GM18868 (cell line): Measurements from ENCODE around the gene DIO3.

ENCODE experiments used
- ATAC-seq: cut with Tn5 transposase; IDR thresholded peaks from one replicate; pipeline ENCODE4 v1.9.1; 2021; ENCODE audit warnings: mild to moderate bottlenecking, moderate library complexity; ENCODE audit not compliant: unreplicated experiment

DIO3 gene

DNA sequence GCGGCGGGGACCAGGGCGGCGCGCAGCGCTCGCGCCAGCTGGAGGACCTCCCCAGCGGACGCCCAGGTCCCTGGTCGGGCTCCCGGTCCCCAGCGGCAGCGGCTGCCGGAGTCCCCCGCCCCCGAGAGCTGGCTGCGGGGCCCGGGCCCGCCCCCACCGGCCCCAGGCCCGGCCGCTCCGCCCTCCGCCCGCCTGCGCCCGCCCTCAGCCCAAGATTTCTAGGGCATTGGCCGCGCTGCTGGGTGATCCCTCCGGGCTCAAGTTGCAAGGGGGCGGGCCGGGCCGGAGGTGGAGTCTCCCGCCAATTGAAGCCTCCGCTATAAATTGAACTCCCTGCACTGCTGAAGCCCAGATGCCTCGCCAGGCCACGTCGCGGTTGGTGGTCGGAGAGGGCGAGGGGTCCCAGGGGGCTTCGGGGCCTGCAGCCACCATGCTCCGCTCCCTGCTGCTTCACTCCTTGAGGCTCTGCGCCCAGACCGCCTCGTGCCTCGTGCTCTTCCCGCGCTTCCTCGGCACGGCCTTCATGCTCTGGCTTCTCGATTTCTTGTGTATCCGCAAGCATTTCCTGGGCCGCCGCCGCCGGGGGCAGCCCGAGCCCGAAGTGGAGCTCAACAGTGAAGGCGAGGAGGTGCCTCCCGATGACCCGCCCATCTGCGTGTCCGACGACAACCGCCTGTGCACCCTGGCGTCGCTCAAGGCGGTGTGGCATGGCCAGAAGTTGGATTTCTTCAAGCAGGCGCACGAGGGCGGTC is at the start of gene DIO3:
Gene DIO3, plus strand, starts transcription at position 351 of the 752 bp plus-strand sequence.
- ATAC-seq = no peak

DNA sequence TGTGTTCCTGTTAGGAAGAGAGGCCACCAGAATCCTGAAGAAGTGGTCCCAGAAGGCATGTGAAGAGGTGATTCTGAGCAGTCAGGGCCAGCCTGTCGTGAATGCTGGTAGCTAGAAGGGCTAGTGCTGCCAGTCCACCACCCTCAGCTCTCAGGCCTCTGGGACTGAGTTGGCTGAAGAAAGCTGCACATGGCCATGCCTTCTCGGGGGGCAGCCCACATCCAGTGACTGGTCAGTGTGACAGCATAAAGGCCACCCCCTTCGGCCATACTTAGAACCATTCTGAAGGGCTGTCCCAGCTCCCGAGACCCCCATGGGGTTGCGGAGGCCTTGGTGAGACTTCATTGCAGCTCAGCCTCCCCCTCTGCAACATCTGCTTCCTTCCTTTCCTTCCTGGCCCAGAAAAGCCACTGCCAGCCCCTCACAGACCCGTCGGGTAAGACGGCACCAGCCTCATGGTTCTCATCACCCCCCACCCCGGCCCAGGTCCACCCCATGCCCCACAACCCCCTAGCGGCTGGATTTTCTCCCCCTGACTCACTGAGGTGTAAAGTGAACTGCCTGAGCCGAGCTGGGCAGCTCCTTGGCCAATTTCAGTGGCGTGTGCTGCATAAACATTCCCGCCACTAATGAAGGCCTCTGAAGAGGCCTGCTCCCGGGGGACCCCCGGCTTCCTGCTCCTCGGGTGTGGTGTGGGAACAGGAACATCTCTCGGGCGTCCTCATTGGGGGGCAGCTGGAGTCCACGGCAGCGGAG is 49.5 kb upstream of the DIO3 start:
- ATAC-seq = no peak

DNA sequence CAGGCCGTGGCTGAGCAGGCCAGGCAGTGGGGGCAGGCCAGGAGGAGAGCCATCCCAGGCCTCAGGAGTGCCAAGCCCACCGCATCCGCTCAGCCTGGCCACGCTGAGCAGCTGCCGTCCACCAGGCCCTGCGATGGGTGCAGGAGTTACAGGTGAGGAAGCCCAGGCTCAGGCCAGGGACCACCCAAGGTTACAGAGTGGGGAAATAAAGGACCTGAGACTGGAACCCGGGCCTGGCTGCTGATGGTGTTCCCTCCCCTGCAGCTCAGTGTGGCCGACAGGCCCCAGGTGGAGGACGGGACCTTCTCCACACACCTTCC is 49.0 kb upstream of the DIO3 start:
- ATAC-seq = no peak

DNA sequence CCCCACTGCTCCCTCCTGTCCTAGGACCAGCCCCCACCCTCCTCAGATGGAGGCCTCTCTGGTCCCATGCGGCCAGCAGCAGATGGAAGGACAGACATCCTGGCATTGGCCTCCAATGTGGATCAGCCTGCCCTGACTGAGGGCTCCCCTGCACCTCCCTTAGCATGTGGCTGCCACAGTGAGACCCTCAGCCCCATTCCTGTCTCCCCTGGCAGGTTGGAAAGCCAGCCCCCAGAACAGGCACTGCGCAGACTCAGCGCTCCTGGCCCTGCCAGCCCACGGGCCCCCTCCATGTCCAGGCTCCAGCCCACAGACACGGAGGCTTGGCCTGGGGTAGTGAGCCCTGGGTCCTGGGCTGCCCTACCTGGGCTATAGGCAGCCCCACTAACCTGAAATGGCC is 47.2 kb upstream of the DIO3 start:
- no peak for ATAC-seq

DNA sequence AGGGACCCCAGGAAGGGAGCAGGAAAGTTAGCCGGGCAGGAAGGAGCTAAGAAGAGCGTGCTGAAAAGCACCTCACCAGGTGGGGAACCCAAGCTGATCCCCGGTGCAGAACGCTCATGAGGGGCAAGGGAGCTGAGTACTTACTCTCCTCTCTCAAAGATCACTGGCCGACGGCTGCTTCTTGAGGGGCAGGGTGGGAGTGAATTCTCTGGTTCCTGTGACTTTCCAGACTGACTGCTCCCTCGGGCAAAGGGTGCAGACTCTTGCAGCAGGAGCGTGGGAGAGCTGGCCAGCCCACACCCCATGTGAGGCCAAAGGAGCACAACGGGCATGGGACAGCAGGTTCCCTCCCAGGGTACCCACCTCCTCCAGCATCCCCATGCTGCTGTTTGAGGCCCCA is 44.9 kb upstream of the DIO3 start:
- no peak for ATAC-seq

DNA sequence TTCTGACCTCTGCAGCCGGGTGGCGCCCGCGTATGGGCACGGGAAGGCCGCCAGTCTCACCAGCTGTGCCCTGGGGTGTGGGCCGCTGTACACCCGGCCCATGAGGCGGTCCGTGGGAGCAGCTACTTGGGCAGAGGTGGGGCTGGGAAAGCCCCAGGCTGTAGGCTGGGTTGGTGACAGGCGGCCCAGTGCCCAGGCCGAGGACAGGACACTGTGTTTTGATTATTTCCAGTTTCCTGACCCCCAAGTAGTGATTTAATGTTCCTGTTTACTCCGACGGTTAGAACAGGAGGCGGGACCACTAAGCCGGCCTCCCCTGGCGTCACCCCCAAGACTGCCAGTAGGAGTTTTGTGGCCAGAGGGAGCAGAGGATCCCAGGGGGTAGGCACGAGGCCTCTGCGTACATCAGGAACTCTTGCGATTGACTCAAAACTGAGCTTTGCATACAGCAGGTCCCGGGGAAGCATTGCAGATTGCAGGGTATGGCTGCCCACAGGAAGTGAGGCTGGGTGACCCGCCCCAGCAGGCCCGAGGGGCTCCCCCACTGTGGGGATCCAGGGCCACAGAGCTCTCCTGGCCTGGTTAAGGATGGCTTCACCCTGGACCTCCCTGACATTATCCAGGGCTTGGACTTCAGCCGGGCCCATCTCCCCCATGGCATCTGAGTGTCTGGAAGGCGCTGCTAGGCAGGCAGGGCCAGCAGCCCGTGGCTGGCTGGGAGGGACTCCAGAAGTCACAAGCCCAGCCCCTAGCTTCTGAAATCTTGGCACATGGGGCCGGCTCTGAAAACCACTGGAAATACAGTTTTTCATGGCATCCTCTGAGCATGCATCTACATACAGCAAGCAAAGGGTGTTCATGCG is 42.5 kb upstream of the DIO3 start:
- no peak for ATAC-seq

DNA sequence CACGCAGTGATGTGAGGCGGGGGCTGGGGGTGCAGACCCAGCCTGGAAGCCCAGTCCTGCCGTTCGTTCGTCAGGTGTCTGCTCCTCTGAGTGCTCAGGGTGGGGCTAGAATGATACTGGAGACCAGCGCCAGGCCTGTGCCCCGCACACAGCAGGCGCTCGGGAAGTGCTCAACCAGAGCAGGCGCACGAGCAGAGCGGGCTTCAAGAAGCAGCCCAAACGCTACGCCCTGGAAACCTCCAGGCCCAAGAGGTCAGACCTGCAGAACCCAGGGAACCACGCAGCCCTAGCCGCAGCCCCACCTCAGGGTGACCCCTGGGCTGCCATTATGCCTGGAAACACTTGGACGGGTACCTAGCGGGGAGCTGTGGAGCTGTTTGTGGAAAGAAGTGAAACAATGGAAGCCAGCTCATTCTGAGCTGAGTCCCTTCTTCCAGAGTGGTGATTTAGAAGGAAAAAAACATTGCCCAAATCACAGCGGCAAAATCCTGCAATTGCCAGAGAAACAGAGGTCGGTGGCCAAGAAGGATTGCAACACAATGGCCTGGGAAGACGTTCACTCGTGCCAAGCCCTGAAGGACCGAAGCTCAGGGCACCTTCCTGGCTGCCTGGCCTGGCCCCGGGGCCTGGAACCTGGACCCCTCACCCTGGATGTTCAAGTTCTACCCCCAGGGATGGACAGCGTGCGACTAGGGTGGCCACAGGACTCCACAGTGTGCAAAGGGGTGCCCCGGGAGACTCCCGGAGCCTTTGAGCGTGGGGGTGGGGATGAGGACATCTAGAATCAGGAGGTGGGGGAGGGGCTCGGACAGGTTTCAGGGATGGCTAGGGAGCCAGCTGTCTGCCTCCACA is 40.4 kb upstream of the DIO3 start:
- ATAC-seq = no peak

DNA sequence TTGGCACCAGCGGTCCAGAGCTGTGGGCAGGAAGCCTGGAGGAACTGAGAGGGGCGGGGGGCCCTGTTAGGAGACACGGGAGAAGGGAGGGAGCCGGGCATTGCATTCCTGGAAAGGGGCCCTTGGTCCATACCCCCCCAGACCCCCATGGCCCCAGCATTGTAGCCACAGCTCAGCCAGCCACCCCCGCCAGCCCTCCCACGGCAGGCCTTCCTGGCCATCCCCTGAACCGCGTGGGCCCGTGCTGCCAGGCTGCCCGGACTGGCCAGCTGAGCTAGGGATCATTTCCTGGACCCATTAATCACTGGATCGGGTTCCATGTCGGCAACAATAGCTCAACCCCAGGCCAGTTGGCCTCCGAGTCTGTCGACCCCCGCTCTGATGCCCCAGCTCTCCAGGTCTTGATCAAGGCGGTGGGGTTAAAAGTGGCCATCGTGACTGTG is 39.8 kb upstream of the DIO3 start:
- ATAC-seq = no peak

DNA sequence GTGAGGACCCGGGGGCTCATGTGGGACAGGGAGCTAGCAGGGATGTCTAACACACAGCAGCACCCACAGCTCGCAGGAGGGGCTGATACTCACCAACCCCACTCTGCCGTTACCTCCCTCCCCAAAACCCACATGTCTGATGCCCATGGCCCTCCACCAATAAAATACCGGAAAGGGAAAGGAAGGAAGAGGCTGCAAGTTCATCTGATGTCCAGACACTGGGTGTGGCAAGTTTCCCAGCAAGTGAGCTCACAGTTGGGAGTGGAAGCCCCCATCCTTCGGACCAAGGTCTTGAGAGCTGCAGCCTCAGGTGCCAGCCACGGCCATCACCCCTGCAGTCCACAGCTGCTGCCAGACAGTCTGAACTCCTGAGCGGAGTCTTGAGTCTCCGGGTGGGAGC is 39.3 kb upstream of the DIO3 start:
- ATAC-seq = no peak

DNA sequence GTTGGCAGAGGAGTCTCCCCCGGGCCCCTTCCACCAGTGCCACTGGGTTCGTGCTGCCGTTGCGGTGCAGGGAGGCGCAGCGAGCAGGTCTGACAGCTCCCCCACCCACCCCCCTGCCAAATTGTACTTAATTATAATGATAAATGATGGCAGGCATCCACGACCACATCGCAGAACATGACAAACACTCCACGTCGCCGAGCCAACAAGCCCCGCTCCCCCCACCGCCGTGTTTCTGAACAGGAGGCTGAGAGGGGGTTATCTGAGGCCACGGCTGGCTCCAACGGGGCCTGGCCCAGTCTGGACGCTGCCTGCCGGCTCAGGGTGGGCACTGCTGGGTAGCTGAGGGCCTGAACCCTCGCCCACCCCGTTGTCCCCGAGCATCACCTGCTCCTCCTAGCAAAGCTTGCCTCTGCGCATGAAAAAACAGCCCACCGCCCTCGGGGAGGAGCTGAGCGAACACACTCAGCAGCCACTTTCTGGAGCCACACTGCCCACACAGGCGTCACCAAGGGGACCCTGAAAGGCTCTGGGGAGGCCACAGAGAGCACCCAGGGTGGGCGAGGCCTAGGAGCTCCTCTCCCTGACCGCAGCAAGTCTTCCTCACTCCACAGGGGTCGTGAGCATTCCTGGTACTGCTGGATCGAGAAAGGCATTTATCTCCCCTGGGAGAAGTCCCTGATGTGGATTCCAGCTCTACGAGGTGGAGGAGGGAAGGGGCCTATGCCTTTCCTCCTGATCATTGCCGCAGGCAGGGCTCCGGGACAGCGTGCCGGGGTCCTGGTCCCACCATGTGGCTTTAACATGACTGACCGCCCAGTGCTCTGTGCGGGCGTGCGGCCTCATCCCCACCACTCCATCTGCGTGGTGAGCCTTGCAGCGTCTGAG is 35.4 kb upstream of the DIO3 start:
- no peak for ATAC-seq

DNA sequence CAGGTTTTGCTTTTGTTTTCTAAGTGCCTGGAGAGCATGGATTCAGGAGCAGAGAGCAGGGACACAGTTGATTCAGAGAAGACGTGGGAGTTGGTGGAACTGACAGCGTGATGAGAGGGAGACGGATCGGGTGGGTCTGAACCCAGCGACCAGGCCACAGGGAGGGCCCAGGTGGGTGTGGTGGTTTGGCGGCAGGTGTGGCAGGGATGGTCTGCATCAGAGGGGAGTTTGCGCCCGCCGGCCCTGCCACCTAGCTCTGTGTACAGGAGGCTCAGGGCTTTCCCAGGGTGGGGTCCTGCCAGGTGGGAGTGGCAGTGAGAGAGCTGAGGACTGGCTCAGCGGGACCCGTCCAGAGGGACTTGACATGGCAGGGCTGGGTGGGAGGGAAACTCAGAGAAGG is 33.3 kb upstream of the DIO3 start:
- no peak for ATAC-seq

DNA sequence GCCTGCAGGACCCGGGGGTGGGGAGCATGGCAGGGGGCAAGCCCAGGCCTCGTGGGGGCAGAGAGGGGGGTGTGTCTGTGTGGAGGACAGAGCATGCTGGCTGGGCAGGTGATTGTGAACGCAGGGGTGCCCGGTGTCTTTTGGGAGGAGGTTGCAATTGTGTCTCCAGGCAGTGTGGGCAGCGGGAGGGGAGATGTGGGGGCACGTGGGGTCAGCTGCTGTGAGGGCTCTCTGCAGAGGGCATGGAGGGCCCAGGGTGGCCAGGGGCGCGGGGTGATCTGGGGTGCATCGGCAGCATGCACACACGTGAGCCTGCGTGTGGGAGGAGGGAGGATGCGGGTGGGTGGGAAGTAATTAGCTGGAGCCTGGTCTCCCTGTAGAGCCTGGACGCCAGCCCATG is 32.2 kb upstream of the DIO3 start:
- ATAC-seq = no peak

DNA sequence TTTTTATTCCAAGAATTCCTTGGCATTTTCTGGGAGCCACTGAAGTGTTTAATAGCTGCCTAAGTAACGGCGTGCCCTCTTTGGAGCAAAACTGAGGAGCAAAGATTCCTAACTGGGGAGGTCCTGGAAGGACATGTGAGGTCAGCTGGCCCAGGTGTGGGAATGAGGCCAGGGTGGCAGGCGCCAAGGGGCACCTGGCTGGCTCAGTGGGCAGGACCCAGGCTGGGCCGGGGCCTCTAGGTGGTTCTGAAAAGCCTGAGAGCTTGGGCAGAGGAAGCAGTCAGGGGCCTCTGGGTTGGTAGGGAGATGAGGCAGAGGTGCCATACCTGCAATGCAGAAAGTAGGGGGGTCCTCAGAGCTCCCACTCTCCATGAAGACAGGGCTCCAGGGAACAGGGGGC is 27.1 kb upstream of the DIO3 start:
- no peak for ATAC-seq

DNA sequence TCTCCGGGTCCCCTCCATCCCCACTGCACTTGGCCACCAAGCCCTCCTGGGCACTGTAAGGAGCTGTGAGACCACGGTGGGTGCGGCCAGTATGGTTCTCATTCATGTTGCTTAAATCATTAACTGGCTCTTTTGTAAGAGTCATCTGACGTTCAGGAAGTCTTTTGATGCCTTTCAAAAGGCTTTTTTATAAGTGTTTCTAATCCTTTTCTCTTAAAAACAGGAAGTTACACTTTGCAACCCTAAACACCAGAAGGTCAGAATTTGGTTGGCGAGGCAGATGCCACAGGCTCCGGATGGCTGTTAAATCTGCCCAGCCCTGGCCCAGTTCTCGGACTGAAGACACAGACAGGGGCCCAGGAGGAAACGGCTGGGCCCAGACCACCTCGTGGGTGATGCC is 26.1 kb upstream of the DIO3 start:
- ATAC-seq = no peak

DNA sequence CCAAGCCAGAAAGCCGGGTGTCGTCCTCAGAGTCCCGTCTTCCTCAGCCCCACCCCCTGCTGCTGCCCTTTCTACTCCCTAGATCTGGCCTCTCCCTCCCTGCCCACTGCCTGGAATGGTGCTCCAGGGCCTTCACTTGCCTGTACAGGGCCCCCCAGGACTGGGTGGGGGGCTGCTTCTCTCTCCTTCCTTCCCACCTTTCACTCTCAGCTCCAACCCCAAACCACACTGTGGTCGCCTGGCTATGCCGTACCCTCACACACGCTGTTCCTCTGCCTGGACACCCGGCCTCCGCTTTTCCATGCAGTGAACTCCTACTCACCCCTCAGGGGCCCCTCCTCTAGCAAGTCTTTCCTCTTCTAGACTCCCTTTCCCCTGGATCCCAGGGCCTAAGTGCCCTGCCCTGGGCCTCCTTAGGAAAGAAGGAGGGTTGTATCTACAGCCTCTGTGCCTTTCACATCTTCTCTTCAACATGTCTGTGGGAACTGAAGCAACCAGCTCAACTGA is 25.5 kb upstream of the DIO3 start:
- no peak for ATAC-seq

DNA sequence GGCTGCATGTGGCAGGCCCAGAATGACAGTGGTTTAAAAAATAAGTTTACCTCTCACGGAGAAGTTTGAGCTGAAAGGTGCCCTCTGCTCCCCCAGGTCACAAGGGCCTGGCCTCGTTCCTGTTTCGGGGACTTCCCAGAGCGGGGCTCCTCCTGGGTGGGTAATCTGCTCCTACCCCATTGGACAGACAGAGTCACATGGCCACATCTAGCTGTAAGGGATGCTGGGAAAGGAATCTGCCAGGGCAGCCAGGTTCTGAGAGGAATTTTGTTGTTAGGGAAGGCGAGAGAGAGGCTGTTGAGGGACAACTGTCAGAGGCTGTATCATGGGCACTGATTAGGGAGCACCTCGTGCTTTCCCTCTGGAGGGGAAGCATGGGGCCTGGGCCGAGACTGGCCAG is 24.0 kb upstream of the DIO3 start:
- ATAC-seq = no peak

DNA sequence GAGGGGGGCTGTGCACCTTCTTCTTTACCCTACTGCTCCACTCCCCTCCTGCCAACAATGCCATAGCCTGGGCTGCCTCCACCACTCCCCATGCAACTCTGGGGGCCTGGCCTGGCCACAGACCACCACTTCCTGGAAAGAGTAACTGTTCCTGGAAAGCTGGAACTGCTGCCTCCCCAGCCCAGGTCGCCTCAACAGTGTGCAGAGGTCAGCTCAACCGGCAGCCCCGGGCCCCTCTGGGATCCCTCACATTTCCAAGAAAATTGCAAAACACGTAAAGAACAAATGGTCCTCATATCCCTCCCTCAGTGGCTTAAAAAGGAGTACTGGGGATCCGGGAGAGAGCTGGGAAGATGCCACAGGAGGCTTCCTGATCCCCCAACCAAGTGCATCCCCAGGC is 22.4 kb upstream of the DIO3 start:
- no peak for ATAC-seq

DNA sequence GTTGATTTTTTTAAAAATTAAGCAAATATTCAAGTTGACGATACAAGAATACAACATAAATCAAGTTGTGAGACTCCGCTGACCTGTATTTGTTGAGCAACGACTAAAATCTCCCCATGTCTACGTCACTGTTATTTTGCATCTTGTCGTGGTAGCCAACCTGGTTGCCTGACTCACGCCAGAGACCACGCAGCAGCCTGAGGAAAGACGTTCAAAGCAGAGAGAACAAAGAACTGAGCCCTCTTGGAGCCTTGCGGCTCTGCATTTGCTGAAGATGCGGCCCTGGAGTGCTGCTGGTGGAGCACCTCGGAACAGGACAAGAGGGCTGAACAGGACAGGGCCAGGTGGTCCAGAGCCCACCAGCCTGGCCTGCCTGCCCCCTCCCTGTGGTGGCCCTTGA is 21.4 kb upstream of the DIO3 start:
- no peak for ATAC-seq
